ENCODE data around the gene ENC1. TPM values are rescaled to one million over a fixed set of nuclear protein-coding genes. Genes with fewer than 3 reads are reported as not detected.
A peak's percentile ranks its signal among the peaks of the same experiment; 100 is the strongest.

The ENC1 gene
- total RNA-seq, 2 donors from 2014 or later = 7.7 to 10.4 TPM

- Histone ChIP-seq H3K27ac (no peak overlapping the region), H3K27me3 (replicated peaks; ENCODE audit: insufficient read depth) (no peaks in the 10 kb centered on the region), H3K9me3 (no peaks in the 10 kb centered on the region), H3K4me3 (peak overlapping the region; percentile 81), H3K36me3 (no peaks in the 10 kb centered on the region), H3K4me1 (ENCODE audit: control insufficient read depth in 1 of 2, low read depth in 2 of 2) (peaks cover 0 to 15% of the 10 kb centered on the region in 2 donors)
- ATAC-seq (ENCODE audit: insufficient number of reproducible peaks, low FRiP score, low read depth) (no peak), DNase-seq (ENCODE audit: low spot score) (no peak)
- TF ChIP-seq, protein P1, sequence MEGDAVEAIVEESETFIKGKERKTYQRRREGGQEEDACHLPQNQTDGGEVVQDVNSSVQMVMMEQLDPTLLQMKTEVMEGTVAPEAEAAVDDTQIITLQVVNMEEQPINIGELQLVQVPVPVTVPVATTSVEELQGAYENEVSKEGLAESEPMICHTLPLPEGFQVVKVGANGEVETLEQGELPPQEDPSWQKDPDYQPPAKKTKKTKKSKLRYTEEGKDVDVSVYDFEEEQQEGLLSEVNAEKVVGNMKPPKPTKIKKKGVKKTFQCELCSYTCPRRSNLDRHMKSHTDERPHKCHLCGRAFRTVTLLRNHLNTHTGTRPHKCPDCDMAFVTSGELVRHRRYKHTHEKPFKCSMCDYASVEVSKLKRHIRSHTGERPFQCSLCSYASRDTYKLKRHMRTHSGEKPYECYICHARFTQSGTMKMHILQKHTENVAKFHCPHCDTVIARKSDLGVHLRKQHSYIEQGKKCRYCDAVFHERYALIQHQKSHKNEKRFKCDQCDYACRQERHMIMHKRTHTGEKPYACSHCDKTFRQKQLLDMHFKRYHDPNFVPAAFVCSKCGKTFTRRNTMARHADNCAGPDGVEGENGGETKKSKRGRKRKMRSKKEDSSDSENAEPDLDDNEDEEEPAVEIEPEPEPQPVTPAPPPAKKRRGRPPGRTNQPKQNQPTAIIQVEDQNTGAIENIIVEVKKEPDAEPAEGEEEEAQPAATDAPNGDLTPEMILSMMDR (IDR thresholded peaks at IDR 0.05) = no peak
These were observed 2.0 kb downstream of the ENC1 start for GRCh38 chr5:74638544-74638969.

DNA sequence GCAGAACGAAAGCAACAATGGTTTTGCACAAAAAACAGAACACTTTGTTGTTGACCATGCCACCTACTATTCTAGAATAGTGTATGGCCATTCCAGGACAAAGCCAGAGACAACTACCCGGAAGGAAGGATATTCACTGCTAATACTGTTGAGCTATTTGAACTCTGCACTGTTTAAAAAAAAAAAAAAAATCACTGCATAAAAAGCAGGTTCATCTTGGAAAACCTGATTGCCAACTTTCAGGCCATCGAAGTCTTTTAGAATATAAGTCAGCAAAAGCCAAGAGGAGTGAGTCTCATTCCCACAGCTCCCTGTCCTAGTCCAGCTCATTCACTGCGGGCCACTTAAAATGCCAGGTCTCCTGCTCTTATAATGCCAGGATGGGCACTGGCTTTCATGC is 4.0 kb downstream of the ENC1 start:
- no peak for DNase-seq (ENCODE audit: low spot score)
- Histone ChIP-seq H3K4me3 (no peak overlapping the region), H3K27ac (no peak overlapping the region), H3K9me3 (no peaks in the 10 kb centered on the region), H3K27me3 (replicated peaks; ENCODE audit: insufficient read depth) (no peaks in the 10 kb centered on the region), H3K4me1 (ENCODE audit: control insufficient read depth in 1 of 2, low read depth in 2 of 2) (peaks cover 3 to 25% of the 10 kb centered on the region in 2 donors), H3K36me3 (no peaks in the 10 kb centered on the region)
- no peak for ATAC-seq (ENCODE audit: insufficient number of reproducible peaks, low FRiP score, low read depth)
- TF ChIP-seq, protein P1 (IDR thresholded peaks at IDR 0.05) = no peak

DNA sequence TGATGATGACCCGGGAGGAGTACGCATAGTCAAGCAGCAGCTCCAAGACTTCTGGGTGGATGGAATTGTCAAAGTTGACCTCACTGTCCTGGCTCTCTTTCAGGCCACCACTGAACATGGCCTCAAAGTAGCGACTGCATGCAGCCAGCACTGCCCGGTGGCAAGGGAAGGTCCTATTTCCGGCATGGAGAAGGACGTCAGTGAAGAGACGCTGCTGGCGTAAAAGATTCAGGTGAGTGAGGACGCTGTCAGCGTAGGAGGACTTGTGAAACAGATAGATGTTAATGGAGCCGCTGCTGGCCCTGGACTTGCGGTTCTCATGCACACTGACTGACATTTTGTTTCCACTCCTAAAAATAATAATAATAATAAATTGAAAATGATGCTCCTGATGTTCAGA is 4.4 kb downstream of the ENC1 start:
- H3K36me3 ChIP-seq = no peaks in the 10 kb centered on the region
- H3K27ac ChIP-seq = no peak overlapping the region
- ATAC-seq (ENCODE audit: insufficient number of reproducible peaks, low FRiP score, low read depth) (no peak), DNase-seq (ENCODE audit: low spot score) (no peak)
- H3K27me3 ChIP-seq (replicated peaks; ENCODE audit: insufficient read depth) = no peaks in the 10 kb centered on the region
- H3K4me1 ChIP-seq (ENCODE audit: control insufficient read depth in 1 of 2, low read depth in 2 of 2) = peaks cover 6 to 27% of the 10 kb centered on the region in 2 donors
- no peak overlapping the region for H3K4me3 ChIP-seq
- no peaks in the 10 kb centered on the region for H3K9me3 ChIP-seq
- TF ChIP-seq, protein P1 (IDR thresholded peaks at IDR 0.05) = no peak

DNA sequence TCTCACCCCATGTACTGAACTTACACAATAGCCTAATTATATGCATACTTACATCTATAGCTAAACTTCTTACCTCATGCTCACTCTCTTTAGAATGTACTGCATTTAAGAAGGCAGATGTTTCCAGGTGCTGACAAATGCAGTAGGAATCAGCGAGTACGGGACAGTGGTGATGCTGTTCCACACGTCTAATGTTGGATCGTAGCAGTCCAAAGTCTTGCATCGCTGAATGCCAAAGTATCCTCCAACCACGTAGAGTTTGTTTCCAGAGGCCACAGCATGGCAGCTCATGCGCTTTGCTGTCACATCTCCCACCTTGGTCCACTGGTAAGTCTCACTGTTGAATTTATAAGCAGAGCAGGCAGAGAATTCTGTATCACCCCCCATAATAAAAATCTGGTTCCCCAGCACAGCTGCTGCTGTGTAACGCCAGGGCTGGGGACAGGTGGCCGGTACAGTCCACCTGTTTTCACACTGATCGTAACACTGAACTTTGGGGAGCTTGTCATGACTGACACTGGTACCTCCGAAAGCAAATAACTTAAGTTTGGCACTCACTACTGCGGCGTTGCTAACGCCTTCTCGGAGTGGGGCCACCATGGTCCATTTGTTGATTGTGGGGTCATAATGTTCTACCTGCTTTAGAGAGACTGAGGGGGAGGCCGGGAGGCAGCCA is 5.8 kb downstream of the ENC1 start:
- ATAC-seq (ENCODE audit: insufficient number of reproducible peaks, low FRiP score, low read depth) = no peak
- Histone ChIP-seq H3K27me3 (replicated peaks; ENCODE audit: insufficient read depth) (no peaks in the 10 kb centered on the region), H3K36me3 (no peaks in the 10 kb centered on the region), H3K9me3 (no peaks in the 10 kb centered on the region), H3K4me1 (ENCODE audit: control insufficient read depth in 1 of 2, low read depth in 2 of 2) (peaks cover 13 to 34% of the 10 kb centered on the region in 2 donors), H3K27ac (no peak overlapping the region), H3K4me3 (no peak overlapping the region)
- TF ChIP-seq, protein P1 (IDR thresholded peaks at IDR 0.05) = no peak
- DNase-seq (ENCODE audit: low spot score) = no peak

- Histone ChIP-seq H3K4me3 (no peak overlapping the region), H3K27ac (no peak overlapping the region), H3K27me3 (replicated peaks; ENCODE audit: insufficient read depth) (no peaks in the 10 kb centered on the region), H3K4me1 (ENCODE audit: control insufficient read depth in 1 of 2, low read depth in 2 of 2) (peaks cover 13 to 24% of the 10 kb centered on the region in 2 donors), H3K36me3 (no peaks in the 10 kb centered on the region), H3K9me3 (no peaks in the 10 kb centered on the region)
- TF ChIP-seq, protein P1 (IDR thresholded peaks at IDR 0.05) = no peak
- ATAC-seq (ENCODE audit: insufficient number of reproducible peaks, low FRiP score, low read depth) (no peak), DNase-seq (ENCODE audit: low spot score) (no peak)
These were observed 6.8 kb downstream of the ENC1 start for GRCh38 chr5:74633695-74634094.
